Measurements from ENCODE around the gene ARGLU1.
A peak's percentile ranks its signal among the peaks of the same experiment; 100 is the strongest.

The ARGLU1 gene

GRCh38 chr13:106541826-106542225 is 26.1 kb downstream of the ARGLU1 start:
- no peak for DNase-seq (ENCODE audit: low read depth)

GRCh38 chr13:106540613-106541012 is 27.3 kb downstream of the ARGLU1 start:
- no peak for DNase-seq (ENCODE audit: low read depth)

GRCh38 chr13:106537521-106537920 is 30.4 kb downstream of the ARGLU1 start:
- DNase-seq (ENCODE audit: low read depth), result no peak

DNA sequence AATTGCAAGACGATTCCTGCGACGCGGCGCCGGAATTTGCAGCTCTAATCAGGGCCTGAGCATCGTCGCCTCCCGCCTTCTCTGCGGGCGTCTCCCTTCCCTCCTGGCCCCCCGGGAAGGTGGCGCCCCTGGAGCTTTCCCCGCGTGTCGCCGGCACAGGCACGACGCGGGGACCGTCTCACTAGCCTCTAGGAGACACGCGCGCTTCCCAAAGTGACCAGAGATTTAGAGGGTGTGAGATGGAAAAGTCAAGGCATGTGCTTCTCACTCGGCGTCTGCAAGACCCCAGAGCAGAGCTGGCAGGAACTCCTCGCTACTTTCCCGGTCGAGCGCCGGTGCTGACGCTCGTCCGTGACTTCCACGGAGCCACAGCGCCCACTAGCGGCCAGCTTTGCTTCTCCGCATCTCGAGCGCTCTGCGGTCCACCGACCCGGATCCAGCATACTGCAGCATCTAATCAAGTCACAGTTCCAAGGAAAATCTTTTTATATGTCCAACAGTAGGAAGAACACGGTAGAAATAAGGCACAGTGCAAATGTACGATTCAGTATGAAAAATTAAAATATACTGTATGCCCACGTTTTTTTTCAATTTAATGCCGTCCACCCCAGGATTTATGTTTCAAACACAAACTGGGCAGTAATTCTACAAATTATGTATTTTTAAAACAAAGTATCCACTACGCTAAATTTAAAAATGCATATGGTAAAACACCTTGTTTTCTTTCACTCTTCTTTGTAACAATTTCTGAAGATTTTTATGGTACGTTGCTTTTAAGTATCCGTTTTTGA is 31.5 kb downstream of the ARGLU1 start:
- peak; percentile 90 for DNase-seq (ENCODE audit: low read depth)

GRCh38 chr13:106535552-106536243 is 32.2 kb downstream of the ARGLU1 start, which contains the start of gene EFNB2:
Gene EFNB2, minus strand, starts transcription at chr13:106535662. Its CDS starts 698 bp downstream, at chr13:106534964.
- peak; percentile 66 for DNase-seq (ENCODE audit: low read depth)

DNA sequence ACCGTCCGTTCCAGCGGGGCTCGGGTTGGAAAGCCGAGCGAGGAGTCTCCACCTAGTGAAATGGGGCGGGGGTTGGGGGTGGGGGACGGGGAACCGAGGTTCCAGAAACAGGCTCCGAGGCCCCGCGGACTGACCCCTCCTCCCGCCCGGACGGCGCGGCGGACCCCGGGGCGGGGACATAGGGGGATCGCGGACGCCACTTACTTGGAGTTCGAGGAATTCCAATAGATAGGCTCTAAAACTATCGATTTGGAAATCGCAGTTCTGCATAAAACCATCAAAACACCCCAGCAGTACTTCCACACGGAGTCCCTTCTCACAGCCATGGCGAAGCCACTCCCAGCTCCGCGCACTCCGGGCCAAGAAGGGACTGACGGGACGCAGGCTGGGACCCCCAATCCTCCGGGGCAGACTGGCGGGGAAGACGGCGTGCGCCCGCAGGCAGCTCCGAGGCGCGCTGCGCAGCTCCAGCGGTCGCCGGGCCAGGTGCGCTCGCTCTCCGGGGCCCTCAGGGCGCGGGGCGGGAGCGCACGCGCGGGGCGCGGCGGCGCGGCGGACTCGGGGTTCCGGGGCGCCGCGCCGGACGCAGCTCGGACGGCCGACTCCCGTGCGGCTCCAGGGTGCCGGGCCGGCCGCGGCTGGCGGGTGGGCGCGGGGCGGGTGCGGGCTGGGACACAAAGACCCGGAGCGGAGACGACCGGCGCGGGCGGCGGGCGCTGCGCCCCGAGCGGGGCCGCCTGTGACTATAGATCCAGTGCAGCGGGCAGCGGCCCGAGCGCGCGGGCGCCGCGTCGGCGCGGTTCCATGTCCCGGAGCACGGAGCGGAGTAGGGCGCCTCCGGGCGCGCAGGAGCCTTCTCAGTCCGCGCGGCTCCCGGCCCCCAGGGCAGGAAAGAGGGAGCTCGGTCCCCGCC is 33.0 kb downstream of the ARGLU1 start:
- DNase-seq (ENCODE audit: low read depth), result no peak

- DNase-seq (ENCODE audit: low read depth), result no peak
Observed at GRCh38 chr13:106533943-106534638, 33.8 kb downstream of the ARGLU1 start.

DNA sequence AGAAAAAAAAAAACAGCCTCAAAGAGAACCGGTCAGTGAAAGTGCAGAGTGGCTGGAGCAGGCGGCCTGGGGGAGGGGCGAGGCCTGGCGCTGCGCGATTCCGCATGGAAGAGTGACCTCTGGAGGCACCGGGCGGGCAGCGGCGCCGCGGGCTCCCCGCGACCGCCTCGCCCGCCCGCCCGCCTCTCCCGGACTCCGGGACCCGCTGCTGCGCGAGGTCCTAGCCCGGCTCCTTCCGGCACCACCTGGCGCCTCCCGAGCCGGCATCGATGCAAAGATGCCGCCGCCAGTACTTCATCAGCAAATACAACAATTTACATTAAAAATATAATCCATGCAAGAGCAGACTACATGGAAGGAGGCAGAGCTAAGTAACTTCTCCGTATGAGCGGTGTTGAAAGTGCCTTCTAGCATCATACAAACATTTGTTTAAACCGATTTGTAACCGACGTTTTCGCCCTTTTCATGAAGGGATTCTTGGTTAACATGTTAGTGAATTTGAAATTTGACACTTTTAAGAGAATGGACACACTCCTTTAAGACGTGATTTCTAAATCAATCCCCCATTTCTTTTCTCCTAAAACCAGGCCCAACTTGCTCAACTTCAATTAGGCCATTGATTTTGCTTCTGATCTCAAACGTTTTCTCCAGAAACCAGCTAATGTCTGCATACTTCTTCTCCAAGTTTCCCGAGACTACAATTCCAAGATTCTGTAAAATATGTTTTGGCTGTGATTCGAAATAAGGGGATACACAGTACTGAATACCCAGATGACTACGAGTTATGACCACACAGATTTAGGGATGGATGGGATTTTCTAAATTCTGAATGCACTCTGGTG is 34.6 kb downstream of the ARGLU1 start:
- no peak for DNase-seq (ENCODE audit: low read depth)

DNA sequence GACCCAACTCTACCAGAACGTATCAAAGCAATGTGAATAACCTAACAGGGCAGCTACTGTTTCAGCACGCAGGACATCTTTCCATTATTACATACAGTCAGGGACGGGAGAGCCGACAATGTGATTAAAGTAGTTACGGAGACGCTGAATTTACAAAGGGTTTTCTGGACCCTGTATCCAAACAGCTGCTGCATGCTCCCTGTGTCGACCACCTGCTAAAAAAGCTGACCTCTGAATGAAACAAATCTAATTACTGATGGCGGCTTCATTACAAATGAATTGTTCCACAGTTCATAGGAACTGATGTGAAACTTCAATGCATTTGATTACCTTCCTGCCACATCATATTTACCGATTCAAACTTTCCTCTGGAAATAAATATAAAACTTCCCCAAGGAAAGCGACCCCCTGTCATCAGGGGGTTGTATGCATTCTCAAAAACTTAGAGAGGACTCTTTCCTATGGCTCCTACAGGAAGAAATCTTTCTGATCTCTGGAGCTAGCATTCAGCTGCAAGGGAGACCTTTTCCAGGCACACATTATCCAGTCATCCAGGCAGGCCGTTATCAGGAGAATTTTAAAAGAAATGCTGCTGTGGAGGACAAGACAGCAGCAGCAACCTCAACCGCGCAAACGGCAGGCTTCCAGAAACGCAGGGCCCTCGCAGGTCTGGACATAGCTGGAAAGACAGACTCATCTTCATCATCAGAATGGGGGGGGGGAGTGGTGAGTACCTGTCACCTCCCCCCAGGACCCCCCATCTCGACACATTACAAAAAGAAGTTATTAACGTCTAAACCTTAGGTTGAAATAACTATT is 35.6 kb downstream of the ARGLU1 start:
- DNase-seq (ENCODE audit: low read depth), result no peak

DNA sequence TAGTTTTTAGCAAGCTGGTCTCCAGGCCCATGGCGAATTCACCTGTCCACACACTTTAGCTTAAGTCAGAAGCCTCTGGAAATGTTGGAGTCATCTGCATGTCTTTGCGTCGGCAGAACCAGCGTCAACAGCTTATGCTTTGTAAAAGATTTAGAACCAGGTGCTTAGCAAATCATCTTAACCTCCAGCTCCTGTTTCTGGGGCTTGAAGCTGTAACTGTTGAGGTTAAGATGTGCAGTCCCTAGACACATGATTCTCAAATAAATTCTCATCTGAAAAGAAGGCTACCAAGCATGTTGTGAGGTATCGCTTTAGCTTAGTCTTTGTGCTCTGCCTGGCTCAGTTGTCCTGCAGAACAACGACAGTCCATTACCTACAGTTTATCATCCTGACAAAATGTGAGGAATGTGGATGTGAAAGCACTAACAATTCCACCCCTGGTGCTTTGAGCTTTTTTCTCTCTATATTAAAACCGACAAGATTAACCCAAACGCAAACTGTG is 36.9 kb downstream of the ARGLU1 start:
- no peak for DNase-seq (ENCODE audit: low read depth)

DNA sequence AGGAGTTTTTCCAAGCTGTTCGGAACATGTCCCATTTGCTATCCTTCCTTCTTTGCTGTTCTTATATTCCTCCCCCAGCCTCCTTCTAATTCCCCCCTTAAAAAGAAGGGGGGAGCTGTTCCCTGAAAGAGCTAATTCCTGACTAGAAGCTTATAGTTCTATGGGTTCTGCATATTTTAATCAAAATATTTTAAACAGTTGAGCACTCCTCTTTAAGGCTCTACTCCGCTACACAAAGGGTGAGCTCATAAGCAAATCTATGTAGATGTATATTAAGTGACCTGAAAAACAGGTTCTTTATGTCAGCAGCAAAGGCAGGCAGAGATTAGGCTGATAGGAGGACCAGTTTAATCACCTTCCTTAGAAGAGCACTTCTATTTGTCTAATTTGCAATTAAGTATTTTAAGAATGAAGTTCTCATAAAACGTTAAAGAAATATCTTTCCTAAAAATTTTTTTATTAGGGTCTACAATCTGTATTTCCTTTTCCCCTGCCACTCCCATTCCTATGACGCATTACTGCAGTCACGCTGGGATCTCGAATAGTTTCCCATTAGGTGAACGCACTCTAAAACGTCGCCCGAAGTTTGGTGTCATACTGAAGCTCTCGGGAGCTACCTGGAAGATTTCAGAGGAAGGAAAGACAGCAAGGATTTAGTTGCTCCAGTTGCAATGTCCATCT is 37.6 kb downstream of the ARGLU1 start:
- DNase-seq (ENCODE audit: low read depth), result no peak

- no peak for DNase-seq (ENCODE audit: low read depth)
Observed at GRCh38 chr13:106529415-106530170, 38.3 kb downstream of the ARGLU1 start.

DNA sequence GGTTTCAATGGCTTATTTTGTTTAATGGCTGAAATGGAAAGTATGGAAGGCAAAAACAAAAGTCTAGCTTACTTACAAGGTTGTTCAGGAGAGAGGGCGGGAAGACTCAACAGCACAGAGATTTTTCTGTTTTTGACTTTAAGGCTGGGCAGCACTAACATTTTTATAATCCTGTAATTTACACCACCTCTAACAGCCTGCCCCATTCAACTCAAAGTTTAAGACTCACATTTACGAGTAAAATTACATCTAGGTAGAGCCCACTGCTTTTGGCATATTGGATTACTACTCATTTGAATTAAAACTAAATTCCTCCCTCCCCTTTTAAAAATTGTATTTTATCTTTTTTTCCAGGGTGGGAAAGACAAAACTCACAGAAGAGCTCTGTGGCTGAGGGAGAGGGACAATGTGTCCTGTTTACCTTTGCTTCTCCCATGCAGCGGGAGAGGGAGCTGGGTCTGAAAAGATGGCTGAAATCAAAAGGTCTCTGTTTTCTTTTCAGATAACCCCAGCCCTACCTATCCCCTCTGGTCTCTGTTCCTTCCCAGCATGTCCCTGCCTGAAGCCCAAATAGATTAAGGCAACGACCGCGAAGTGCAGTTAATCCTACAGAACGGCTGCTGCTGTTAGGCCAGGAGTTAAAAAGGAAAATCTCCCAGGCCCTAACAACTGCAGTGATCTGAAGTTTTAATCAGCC is 39.1 kb downstream of the ARGLU1 start:
- no peak for DNase-seq (ENCODE audit: low read depth)

DNA sequence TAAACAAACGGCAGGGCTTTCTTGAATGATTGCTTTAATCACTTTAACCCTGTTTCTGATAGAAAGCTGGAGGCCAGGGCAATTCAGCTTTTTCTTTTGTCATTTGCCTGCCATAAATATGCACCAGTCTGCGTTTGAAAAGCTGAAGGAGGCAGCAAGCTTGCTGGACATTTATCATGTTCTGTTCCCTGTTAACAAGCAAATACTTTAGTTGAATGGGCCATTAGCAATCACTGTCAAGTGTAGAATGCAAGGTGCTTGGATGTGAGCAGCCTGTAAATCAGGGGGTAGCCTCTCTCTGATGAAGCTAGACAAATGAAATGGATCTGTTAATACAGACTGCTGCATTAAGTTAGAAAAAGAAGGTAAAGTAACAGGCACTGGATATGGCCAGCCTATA is 40.1 kb downstream of the ARGLU1 start:
- no peak for DNase-seq (ENCODE audit: low read depth)

- no peak for DNase-seq (ENCODE audit: low read depth)
Observed at GRCh38 chr13:106527445-106527801, 40.5 kb downstream of the ARGLU1 start.

DNA sequence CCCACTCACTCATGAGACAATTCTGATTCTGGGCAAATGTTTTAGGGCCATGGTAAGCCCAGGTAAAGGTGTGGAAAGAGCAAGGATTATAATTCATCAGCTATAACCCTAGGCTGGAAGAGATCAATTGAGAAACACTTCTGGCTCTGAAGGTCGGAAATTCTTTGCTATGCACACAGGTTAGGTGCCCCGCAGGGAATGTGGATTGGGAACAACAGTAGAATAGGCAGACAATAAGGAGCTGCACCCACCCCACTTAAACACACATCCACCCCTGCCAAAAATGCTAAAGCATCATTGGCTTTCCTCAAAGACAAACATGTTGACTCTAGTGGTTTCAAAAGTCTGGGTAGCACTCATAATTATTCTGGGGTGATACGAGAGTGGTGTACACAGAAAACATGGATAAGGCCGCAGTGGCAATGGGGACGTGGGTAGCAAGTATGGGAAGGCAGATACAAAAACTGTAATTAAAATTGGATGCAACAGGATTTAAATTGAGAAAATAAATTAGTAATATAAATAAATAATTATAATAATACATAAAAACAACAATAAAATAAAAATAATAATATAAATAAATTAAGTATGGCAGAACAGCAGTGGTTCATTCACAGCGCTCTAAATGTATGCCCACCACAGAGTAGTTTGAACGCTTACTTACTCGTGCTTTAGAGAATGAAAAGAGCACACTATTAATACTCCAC is 41.0 kb downstream of the ARGLU1 start:
- no peak for DNase-seq (ENCODE audit: low read depth)

DNA sequence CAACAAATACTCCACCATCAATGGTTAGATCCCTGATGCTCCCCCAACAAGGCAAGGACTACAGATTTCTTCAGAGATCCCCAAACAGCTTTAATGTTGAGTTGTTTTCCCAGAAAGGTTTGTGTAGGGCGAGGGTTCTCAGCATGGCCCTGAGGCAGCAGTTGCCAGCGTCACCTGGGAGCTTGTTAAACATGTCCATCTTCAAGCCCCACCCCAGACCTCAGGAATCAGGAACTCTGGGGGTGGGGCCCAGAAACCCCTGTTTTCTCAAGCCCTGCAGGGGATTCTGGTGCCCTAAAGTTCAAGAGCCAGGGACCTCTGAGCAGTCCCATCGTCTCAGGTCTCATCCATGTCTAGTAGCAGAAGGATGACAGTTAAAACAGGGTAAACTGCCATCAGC is 42.1 kb downstream of the ARGLU1 start:
- DNase-seq (ENCODE audit: low read depth), result no peak

Data from stimulated activated CD8-positive, alpha-beta memory T cell treated with anti-CD3 and anti-CD28 coated beads, Interleukin-15, amount 100 ng/mL, for 24 hours (primary cell).